Measurements from ENCODE around the gene AK3. TPM values are rescaled to one million over a fixed set of nuclear protein-coding genes. Genes with fewer than 3 reads are reported as not detected.
"Not testable (repeated sequence)": the region's sequence is repeated elsewhere in the genome, so short reads cannot be mapped to it uniquely, and the experiment has no call there.

Gene AK3
- 100 to 1,000 TPM in 2 of 3 donors, 10 to 100 TPM in 1; 84.4 to 120 (median 104) TPM for polyA plus RNA-seq (ENCODE audit: insufficient read length in 3 of 3)
- long read RNA-seq, donor 1, transcript AK3-202 (5 exons, 2,736 nt), result major isoform, 19 of 20 reads
- long read RNA-seq, donor 1, partial matches to known transcripts, result 0 of 20 reads
- long read RNA-seq, donor 1, other reads (novel, unspliced or antisense), result 0 of 20 reads
- long read RNA-seq, donor 2, transcript AK3-202 (5 exons, 2,736 nt), result major isoform, 22 of 22 reads
- long read RNA-seq, donor 2, partial matches to known transcripts, result 0 of 22 reads
- long read RNA-seq, donor 2, other reads (novel, unspliced or antisense), result 0 of 22 reads
- long read RNA-seq, donor 3, transcript AK3-202 (5 exons, 2,736 nt), result major isoform, 55 of 63 reads
- long read RNA-seq, donor 3, partial matches to known transcripts, result 7 of 63 reads
- long read RNA-seq, donor 3, other reads (novel, unspliced or antisense), result 0 of 63 reads
- long read RNA-seq, donor 4, transcript AK3-202 (5 exons, 2,736 nt), result major isoform, 18 of 19 reads
- long read RNA-seq, donor 4, partial matches to known transcripts, result 0 of 19 reads
- long read RNA-seq, donor 4, other reads (novel, unspliced or antisense), result 0 of 19 reads
- long read RNA-seq, donor 5, result 0 reads
- long read RNA-seq, donor 6, transcript AK3-202 (5 exons, 2,736 nt), result major isoform, 33 of 40 reads
- long read RNA-seq, donor 6, partial matches to known transcripts, result 6 of 40 reads
- long read RNA-seq, donor 6, other reads (novel, unspliced or antisense), result 0 of 40 reads
- long read RNA-seq, donor 7, transcript AK3-202 (5 exons, 2,736 nt), result major isoform, 25 of 27 reads
- long read RNA-seq, donor 7, partial matches to known transcripts, result 0 of 27 reads
- long read RNA-seq, donor 7, other reads (novel, unspliced or antisense), result 0 of 27 reads
- long read RNA-seq, donor 8, transcript AK3-202 (5 exons, 2,736 nt), result major isoform, 30 of 61 reads
- long read RNA-seq, donor 8, partial matches to known transcripts, result 10 of 61 reads
- long read RNA-seq, donor 8, other reads (novel, unspliced or antisense), result 20 of 61 reads
- long read RNA-seq, donor 9, transcript AK3-202 (5 exons, 2,736 nt), result major isoform, 33 of 35 reads
- long read RNA-seq, donor 9, partial matches to known transcripts, result 0 of 35 reads
- long read RNA-seq, donor 9, other reads (novel, unspliced or antisense), result 0 of 35 reads
- long read RNA-seq, donor 10, transcript AK3-202 (5 exons, 2,736 nt), result major isoform, 20 of 29 reads
- long read RNA-seq, donor 10, partial matches to known transcripts, result 5 of 29 reads
- long read RNA-seq, donor 10, other reads (novel, unspliced or antisense), result 0 of 29 reads
- long read RNA-seq, donor 11, transcript AK3-202 (5 exons, 2,736 nt), result major isoform, 20 of 26 reads
- long read RNA-seq, donor 11, partial matches to known transcripts, result 6 of 26 reads
- long read RNA-seq, donor 11, other reads (novel, unspliced or antisense), result 0 of 26 reads
- long read RNA-seq, donor 12, transcript AK3-202 (5 exons, 2,736 nt), result major isoform, 10 of 10 reads
- long read RNA-seq, donor 12, partial matches to known transcripts, result 0 of 10 reads
- long read RNA-seq, donor 12, other reads (novel, unspliced or antisense), result 0 of 10 reads
- long read RNA-seq, donor 13, result 0 reads
- long read RNA-seq, donor 14, transcript AK3-202 (5 exons, 2,736 nt), result major isoform, 15 of 16 reads
- long read RNA-seq, donor 14, partial matches to known transcripts, result 0 of 16 reads
- long read RNA-seq, donor 14, other reads (novel, unspliced or antisense), result 0 of 16 reads
- long read RNA-seq, donor 15, transcript AK3-202 (5 exons, 2,736 nt), result major isoform, 17 of 35 reads
- long read RNA-seq, donor 15, partial matches to known transcripts, result 17 of 35 reads
- long read RNA-seq, donor 15, other reads (novel, unspliced or antisense), result 0 of 35 reads
- long read RNA-seq, donor 16, transcript AK3-202 (5 exons, 2,736 nt), result major isoform, 56 of 82 reads
- long read RNA-seq, donor 16, partial matches to known transcripts, result 24 of 82 reads
- long read RNA-seq, donor 16, other reads (novel, unspliced or antisense), result 0 of 82 reads

DNA sequence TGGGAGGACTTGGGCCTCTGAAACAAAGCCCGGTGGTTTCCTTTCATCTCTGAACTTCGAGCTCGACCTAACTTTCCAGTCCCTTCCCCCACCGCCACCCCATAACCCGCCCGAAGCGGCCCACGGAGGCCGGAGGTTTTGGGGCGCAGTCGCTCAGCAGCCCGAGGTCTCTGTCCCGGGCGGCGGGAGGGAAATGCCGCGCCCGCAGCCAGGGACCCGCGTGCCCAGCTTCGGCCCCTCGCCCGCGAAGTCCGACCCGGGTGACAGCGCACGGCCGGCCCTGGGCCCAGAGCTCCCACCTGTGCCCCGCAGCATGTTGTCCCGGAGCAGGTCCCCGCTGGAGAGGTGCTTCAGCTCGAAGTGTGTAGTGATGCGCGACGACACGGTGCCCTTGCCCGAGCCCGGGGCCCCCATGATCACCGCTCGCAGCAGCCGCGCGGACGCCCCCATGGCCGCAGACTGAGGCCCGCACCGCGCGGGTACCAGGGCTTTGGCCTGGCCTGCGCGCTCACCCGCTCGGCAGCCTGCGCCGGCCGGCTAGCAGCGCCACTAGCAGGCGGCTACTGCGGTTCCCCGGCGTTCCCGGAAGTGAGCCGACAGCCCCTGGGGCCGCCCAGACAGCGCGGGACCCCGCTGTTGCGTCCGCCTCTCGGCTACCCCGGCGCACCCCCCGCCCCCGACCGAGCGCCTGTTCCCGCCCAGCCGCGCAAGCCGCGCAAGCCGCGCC, at the start of gene AK3:
Gene AK3 (minus strand): TSS at position 565 of the 727 bp plus-strand sequence. CDS start 115 bp downstream, at position 450.
- DNase-seq (ENCODE audit: extremely low read depth in 1 of 11, low read depth in 9 of 11, low spot score in 4 of 11), result peak in 10 of 11 donors; percentile 60 to 87 (median 86)

DNA sequence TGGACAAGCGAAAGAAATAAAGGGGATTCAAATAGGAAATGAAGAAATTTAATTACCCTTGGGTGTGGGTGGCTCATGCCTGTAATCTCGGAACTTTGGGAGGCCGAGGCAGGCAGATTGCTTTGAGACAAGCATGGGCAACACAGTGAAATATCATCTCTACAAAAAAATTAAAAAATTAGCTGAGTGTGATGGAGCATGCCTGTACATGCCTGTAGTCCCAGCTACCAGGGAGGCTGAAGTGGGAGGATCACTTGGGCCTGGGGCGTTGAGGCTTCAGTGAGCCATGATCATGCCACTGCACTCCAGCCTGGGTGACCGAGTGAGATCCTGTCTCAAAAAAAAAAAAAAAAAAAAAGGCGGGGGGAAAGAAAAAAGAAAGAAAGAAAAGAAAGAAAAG, 47.7 kb upstream of the AK3 start:
- DNase-seq (ENCODE audit: extremely low read depth in 1 of 11, low read depth in 9 of 11, low spot score in 4 of 11), result no peak

DNA sequence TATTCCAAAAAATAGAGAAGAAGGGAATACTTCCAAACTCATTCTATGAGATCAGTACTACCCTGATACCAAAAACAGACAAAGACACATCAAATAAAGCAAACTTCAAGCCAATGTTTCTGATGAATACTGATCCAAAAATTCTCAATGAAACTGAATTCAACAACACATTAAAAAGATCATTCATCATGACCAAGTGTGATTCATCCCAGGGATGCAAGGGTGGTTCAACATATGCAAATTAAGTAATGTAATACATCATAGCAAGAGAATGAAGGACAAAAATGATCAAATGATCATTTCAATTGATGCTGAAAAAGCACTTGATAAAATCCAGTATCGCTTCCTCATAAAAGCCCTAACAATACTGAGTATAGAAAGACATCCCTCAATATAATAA, 46.9 kb upstream of the AK3 start:
- no peak for DNase-seq (ENCODE audit: extremely low read depth in 1 of 11, low read depth in 9 of 11, low spot score in 4 of 11)

DNA sequence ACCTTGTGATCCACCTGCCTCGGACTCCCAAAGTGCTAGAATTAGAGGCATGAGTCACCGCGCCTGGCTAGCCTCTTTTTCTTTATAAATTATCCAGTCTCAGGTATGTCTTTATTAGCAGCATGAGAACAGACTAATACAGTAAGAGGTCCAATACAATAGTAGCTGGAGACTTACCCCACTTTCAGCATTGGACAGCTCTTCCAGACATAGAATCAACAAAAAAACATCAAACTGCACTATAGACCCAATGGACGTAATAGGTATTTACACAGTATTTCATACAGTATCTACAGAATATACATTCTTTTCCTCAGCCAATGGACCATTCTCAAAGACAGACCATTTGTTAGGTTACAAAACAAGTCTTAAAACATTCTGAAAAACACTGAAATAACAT, 45.6 kb upstream of the AK3 start:
- DNase-seq (ENCODE audit: extremely low read depth in 1 of 11, low read depth in 9 of 11, low spot score in 4 of 11), result no peak

DNA sequence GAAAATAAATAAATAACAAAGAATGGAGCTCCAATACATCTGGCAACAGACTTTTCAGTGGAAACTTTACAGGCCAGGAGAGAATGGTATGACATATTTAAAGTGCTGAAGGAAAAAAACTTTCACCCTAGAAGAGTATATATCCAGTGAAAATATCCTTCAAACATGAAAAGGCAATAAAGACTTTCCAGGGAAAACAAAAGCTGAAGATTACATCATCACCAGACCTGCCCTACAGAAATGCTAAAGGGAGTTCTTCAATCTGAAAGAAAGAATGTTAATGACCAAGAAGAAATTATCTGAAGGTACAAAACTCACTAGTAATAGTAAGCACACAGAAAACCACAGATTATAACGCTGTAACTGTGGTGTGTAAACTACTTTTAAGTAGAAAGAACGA, 43.4 kb upstream of the AK3 start:
- no peak for DNase-seq (ENCODE audit: extremely low read depth in 1 of 11, low read depth in 9 of 11, low spot score in 4 of 11)

DNA sequence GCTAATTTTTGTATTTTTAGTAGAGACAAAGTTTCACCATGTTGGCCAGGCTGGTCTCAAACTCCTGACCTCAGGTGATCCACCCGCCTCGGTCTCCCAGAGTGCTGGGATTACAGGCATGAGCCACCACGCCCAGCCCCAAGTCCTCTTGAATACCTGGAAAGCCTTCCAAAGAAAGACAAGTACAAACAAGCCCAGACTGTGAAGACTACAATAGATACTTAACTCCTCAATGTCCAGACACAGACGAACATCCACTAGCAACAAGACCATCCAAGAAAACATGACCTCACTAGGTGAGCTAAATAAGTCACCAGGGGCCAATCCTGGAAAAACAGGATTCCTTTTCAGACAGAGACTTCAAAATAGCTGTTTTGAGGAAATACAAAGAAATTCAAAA, 42.2 kb upstream of the AK3 start:
- DNase-seq (ENCODE audit: extremely low read depth in 1 of 11, low read depth in 9 of 11, low spot score in 4 of 11), result not testable (repeated sequence)

DNA sequence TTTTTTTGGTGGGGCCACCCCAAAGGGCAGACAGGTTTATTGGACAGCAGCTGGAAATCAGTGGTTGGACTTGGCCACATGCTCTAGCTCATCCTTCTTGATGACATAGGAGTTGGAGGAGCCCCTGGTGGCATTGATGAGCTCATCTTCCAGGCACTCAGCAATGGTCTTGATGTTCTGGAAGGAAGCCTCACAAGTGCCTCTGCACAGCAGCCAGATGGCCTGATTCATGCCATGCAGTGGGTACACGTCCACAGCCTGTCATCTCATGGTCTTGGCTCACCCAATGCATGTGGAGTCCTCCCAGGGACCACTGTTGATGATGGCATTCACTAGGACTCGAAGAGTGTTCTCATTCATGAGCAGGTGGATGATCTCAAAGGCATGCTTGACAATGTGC, 40.4 kb upstream of the AK3 start:
- DNase-seq (ENCODE audit: extremely low read depth in 1 of 11, low read depth in 9 of 11, low spot score in 4 of 11), result no peak

DNA sequence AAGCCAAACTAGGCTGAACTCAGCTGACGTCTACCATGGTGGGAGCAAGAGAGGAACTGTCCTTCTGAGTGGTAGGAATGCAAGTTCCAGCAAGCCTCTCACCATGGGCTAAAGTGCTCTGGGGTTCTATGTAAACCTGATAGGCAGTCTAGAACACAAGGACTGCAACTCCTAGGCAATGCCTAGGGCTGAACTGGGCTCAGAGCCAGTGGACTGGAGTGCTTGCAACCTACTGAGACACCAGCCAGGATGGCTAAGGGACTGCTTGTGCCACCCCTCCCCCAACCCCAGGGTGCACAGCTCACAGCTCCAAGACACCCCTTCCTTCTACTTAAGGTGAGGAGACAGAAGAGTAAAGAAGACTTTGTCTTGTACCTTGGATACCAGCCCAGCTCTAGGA, 39.6 kb upstream of the AK3 start:
- DNase-seq (ENCODE audit: extremely low read depth in 1 of 11, low read depth in 9 of 11, low spot score in 4 of 11), result no peak

DNA sequence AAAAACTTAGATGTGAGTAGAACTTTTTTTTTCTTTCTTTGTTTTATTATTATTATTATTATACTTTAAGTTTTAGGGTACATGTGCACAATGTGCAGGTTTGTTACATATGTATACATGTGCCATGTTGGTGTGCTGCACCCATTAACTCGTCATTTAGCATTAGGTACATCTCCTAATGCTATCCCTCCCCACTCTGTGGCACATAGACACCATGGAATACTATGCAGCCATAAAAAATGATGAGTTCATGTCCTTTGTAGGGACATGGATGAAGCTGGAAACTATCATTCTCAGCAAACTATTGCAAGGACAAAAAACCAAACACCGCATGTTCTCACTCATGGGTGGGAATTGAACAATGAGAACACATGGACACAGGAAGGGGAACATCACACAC, 34.0 kb upstream of the AK3 start:
- DNase-seq (ENCODE audit: extremely low read depth in 1 of 11, low read depth in 9 of 11, low spot score in 4 of 11), result not testable (repeated sequence)

DNA sequence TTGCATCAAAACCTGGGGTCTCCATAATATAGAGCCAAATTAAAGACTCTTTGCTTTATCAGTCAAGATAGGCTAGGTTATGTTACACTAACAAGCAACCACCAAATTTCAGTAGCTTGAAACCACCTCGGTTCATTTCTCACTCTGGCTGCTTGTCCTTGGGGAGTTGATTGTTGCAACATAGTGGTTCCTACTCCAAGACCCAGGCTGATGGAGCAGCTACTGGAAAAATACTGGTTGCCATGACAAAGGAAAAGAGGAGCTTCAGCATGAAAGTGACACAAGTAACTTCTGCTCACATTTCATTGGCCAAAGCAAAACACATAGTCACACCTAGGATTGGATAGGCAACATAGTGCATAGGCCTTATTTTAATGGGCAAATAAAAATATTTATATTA, 33.2 kb upstream of the AK3 start:
- no peak for DNase-seq (ENCODE audit: extremely low read depth in 1 of 11, low read depth in 9 of 11, low spot score in 4 of 11)

DNA sequence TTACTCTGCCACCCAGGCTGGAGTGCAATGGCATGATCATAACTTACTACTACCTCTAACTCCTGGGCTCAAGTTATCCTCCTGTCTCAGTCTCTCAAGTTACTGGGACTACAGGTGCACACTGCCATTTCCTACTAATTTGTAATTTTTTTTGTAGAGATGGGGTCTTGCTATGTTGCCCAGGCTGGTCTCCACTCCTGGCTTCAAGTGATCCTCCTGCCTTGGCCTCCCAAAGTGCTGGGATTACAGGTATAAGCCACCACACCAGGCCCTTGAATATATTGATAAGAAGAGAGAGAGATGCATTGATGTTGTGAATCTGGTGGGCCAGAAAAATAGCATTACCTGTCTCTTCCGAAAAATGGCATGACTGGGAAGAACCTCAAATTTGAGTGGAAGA, 30.8 kb upstream of the AK3 start:
- no peak for DNase-seq (ENCODE audit: extremely low read depth in 1 of 11, low read depth in 9 of 11, low spot score in 4 of 11)

DNA sequence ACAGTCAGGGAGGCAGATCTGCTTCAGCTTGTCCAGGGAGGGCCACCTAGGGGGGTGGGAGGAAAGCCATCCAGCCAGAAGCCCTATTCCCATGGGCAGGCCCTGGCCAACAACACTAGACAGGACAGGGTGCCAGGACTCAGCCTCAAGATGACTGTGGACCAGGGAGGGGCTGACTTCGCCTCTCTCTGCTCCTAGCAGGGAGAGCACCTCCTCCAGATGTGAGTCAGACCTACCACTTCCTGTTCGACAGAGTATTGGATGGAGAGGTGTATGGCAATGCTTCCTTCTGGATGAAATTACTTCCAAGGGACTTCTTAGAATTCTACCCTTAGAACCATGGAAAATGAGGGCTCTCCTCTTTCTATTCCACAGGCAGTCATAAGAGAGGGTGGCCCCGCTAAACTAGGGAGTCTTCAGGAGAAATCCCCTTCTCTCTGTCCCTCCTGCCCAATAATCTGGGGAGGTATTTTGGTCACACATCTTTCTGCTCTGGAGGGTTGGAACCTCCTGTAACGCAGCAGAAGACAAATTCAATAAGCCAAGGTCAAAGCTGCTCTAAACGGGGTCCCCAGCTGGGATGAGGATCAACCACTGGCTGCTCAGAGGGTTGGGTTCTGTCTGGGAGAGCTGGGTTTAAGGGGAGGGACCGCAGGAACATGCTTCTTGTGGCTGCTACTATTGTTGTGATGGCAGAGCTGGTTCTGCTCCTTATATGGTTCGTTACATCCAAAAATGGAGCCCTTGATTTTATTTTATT, 28.5 kb upstream of the AK3 start:
- no peak for DNase-seq (ENCODE audit: extremely low read depth in 1 of 11, low read depth in 9 of 11, low spot score in 4 of 11)

DNA sequence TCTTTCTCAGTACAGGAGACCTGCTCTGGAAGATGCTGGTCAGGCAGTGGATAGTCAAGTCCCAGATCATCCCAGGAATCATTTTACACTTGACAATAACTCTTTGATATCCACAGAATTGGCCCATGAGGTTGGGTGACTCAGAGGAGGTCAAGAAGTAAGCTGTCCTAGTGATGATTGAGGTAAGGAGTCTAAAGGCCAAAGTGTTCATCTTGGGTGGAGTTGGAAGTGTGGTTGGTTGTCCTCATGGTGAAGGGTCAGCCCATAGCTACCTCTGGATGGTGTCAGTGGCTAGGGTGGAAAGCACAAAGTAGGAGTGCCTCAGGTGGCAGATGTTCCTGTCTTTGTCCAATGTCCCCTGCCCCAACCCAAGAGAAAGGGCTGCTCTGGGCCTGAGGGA, 27.7 kb upstream of the AK3 start:
- no peak for DNase-seq (ENCODE audit: extremely low read depth in 1 of 11, low read depth in 9 of 11, low spot score in 4 of 11)

DNA sequence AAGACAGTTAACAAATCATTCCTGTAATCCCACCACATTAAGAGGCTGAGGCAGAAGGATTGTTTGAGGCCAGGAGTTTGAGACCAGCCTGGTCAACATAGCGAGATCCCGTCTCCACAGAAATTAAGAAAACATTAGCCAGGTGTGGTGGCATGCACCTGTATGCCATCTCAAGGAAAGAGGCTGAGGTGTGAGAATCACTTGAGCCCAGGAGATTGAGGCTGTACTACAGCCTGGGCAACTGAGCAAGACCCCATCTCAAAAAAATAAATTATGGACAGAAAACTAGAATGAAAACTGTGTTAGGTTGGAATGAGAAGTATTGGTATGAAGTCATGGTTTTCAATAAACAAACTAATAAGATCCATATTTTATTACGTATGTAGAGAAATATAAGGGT, 23.0 kb upstream of the AK3 start:
- DNase-seq (ENCODE audit: extremely low read depth in 1 of 11, low read depth in 9 of 11, low spot score in 4 of 11), result no peak

DNA sequence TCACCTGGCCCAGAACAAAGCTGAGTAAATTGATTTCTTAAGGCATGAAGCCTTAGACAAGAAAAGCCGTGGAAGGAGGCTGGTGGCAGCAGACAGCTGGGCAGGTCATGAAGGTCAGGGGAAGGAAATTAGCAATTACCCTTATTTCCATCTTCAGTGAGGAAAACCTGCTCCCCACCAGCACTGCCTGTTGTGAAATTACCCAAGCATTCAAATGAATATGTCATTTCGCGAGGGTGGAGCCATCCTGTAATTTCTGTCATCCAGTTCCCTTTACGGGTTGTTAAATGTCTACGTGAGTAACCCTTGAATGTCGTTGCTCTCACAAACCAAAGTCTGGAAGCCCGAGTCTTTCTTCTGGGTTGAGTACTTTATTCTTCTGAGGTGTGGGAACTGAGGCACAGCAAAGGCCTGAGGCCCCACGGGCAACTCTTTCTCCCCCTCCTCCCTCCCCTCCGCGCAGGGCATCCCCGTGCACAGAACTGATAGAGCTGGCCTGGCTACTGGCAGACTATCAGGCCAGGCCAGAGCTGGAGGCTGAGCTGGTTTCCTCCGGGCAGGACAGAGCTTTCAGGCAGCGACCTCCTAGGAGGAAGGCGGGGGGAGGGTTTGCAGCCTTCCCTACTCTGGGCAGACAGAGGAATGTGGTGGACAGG, 22.0 kb upstream of the AK3 start:
- peak in 1 of 11 donors; percentile 26 for DNase-seq (ENCODE audit: extremely low read depth in 1 of 11, low read depth in 9 of 11, low spot score in 4 of 11)
